ENCODE results near the gene PPCDC. TPM values are rescaled to one million over a fixed set of nuclear protein-coding genes. Genes with fewer than 3 reads are reported as not detected.

Gene PPCDC
- total RNA-seq, 4 donors from 2014 or later, result 3.5 to 31.2 (median 20.6) TPM

GRCh38 chr15:75028991-75029377 is 5.6 kb downstream of the PPCDC start:
- no peak for DNase-seq
- Histone ChIP-seq H3K36me3 (no peaks in the 10 kb centered on the region), H3K4me3 (replicated peaks in 1 of 3) (no peak overlapping the region), H3K9me3 (no peaks in the 10 kb centered on the region), H3K4me1 (peaks cover 20 to 40% of the 10 kb centered on the region in 2 donors), H3K27ac (peak overlapping the region in 2 of 3 donors; percentile 72 to 76), H3K27me3 (no peaks in the 10 kb centered on the region)
- WGBS, 2 donors, result 75 to 78% methylated on average over 4 of the region's 4 CpGs
- intact Hi-C loops (cut with DNase I), result loop anchor here (2.0 kb wide), 1 partner anchor 174 kb away; no protein-coding TSS in a partner anchor
- TF ChIP-seq CTCF (IDR thresholded peaks at IDR 0.05), result no peak
- TF ChIP-seq POLR2A (IDR thresholded peaks at IDR 0.05), result no peak

GRCh38 chr15:75029378-75030022 is 6.1 kb downstream of the PPCDC start:
- no peaks in the 10 kb centered on the region for H3K36me3 ChIP-seq
- peaks cover 15 to 35% of the 10 kb centered on the region in 2 donors for H3K4me1 ChIP-seq
- DNase-seq, result peak; percentile 93 to 95
- no peaks in the 10 kb centered on the region for H3K27me3 ChIP-seq
- peak; percentile 82 to 97 (median 91) for TF ChIP-seq CTCF (IDR thresholded peaks at IDR 0.05)
- TF ChIP-seq POLR2A (IDR thresholded peaks at IDR 0.05), result no peak
- H3K4me3 ChIP-seq (replicated peaks in 1 of 3), result no peak overlapping the region
- H3K9me3 ChIP-seq, result no peaks in the 10 kb centered on the region
- WGBS, 2 donors, result 33 to 45% methylated on average over 6 to 9 of the region's 12 CpGs
- H3K27ac ChIP-seq, result peak overlapping the region; percentile 54 to 76 (median 72)
- intact Hi-C loops (cut with DNase I), result loop anchor here (2.0 kb wide), 1 partner anchor 173 kb away; no protein-coding TSS in a partner anchor

GRCh38 chr15:75030023-75030413 is 6.6 kb downstream of the PPCDC start:
- Histone ChIP-seq H3K36me3 (no peaks in the 10 kb centered on the region), H3K27me3 (no peaks in the 10 kb centered on the region), H3K4me3 (replicated peaks in 1 of 3) (no peak overlapping the region), H3K4me1 (peaks cover 15 to 30% of the 10 kb centered on the region in 2 donors), H3K27ac (peak overlapping the region; percentile 54 to 76 (median 72)), H3K9me3 (no peaks in the 10 kb centered on the region)
- TF ChIP-seq CTCF (IDR thresholded peaks at IDR 0.05) (no peak), POLR2A (IDR thresholded peaks at IDR 0.05) (no peak)
- peak; percentile 17 to 40 for DNase-seq
- WGBS, 2 donors, result 11 to 34% methylated on average over 2 of the region's 2 CpGs
- intact Hi-C loops (cut with DNase I), result no loop called here

GRCh38 chr15:75030424-75030823 is 7.0 kb downstream of the PPCDC start:
- no peak for DNase-seq
- Histone ChIP-seq H3K4me1 (peaks cover 15 to 31% of the 10 kb centered on the region in 2 donors), H3K4me3 (replicated peaks in 1 of 3) (no peak overlapping the region), H3K9me3 (no peaks in the 10 kb centered on the region), H3K27me3 (no peaks in the 10 kb centered on the region), H3K27ac (peak overlapping the region in 2 of 3 donors; percentile 72 to 76), H3K36me3 (no peaks in the 10 kb centered on the region)
- 88 to 98% methylated on average over 4 of the region's 4 CpGs for WGBS, 2 donors
- intact Hi-C loops (cut with DNase I), result no loop called here
- TF ChIP-seq CTCF (IDR thresholded peaks at IDR 0.05) (no peak), POLR2A (IDR thresholded peaks at IDR 0.05) (no peak)

GRCh38 chr15:75031848-75032247 is 8.5 kb downstream of the PPCDC start:
- intact Hi-C loops (cut with DNase I), result no loop called here
- peaks cover 15 to 38% of the 10 kb centered on the region in 2 donors for H3K4me1 ChIP-seq
- TF ChIP-seq CTCF (IDR thresholded peaks at IDR 0.05) (no peak), POLR2A (IDR thresholded peaks at IDR 0.05) (no peak)
- peak overlapping the region in 1 of 3 donors; percentile 17 for H3K27ac ChIP-seq
- H3K4me3 ChIP-seq (replicated peaks in 1 of 3), result no peak overlapping the region
- 64 to 69% methylated on average over 4 of the region's 4 CpGs for WGBS, 2 donors
- no peaks in the 10 kb centered on the region for H3K27me3 ChIP-seq
- DNase-seq, result no peak
- no peaks in the 10 kb centered on the region for H3K36me3 ChIP-seq
- H3K9me3 ChIP-seq, result no peaks in the 10 kb centered on the region
